Activated CD8-positive, alpha-beta memory T cell treated with anti-CD3 and anti-CD28 coated beads, Interleukin-2, amount 50 U/mL, for 1 hour (primary cell): ENCODE data around the gene RABL6.
"Not testable (repeated sequence)": the region's sequence is repeated elsewhere in the genome, so short reads cannot be mapped to it uniquely, and the experiment has no call there.

Experiments
- DNase-seq: peaks from one replicate; pipeline ENCODE4 v3.0.0-alpha.2; 2020; ENCODE audit errors: extremely low read depth

The RABL6 gene

DNA sequence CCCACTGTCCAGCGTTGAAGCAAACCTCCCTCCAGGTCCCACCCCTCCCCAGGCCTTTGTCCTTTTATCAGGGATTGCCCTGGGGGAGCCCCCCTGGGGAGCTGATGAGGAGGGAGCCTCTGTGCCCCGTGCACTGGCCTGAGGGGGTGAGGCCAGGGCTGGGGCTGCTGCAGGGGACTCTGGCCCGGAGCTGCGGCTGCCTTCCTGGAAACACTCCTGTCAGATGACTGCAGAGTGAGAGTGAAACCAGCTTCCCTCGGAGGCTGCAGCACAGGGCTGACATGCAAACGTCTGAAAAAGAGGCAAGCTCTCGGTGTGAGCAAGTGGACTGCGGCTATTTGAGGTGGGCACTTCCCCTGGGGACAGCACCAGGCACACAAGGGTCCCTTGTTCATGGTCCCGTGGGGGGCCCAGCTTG lies 74.0 kb downstream of the RABL6 start:
- DNase-seq = no peak

GRCh38 chr9:136882109-136882946 lies 74.6 kb downstream of the RABL6 start:
- peak; percentile 85 for DNase-seq

DNA sequence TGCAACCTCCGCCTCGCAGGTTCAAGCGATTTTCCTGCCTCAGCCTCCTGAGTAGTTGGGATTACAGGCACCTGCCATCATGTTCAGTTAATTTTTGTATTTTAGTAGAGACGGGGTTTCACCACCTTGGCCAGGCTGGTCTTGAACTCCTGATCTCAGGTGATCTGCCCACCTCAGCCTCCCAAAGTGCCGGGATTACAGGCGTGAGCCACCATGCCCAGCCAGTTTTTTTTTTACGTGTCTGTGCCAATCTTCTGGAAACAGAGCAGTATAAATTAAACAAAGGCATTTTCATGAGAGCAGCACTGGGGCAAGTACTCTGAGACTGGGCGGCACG lies 75.2 kb downstream of the RABL6 start:
- DNase-seq = not testable (repeated sequence)

DNA sequence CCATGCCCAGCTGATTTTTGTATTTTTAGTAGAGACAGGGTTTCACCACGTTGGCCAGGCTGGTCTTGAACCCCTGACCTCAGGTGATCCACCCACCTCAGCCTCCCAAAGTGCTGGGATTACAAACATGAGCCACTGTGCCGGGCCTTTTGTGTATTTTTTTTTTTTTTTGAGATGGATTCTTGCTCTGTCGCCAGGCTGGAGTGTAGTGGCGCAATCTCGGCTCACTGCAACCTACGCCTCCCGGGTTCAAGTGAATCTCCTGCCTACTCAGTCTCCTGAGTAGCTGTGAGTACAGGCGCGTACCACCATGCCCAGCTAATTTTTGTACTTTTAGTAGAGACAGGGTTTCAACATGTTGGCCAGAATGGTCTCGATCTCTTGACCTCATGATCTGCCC lies 75.9 kb downstream of the RABL6 start:
- DNase-seq = not testable (repeated sequence)

- DNase-seq = peak; percentile 91
Measured at GRCh38 chr9:136885950-136886578, 78.3 kb downstream of the RABL6 start, which contains the start of gene TRAF2. TSS of gene TRAF2 (plus strand) at chr9:136886516. CDS start at chr9:136898741, 12,225 bp downstream.

DNA sequence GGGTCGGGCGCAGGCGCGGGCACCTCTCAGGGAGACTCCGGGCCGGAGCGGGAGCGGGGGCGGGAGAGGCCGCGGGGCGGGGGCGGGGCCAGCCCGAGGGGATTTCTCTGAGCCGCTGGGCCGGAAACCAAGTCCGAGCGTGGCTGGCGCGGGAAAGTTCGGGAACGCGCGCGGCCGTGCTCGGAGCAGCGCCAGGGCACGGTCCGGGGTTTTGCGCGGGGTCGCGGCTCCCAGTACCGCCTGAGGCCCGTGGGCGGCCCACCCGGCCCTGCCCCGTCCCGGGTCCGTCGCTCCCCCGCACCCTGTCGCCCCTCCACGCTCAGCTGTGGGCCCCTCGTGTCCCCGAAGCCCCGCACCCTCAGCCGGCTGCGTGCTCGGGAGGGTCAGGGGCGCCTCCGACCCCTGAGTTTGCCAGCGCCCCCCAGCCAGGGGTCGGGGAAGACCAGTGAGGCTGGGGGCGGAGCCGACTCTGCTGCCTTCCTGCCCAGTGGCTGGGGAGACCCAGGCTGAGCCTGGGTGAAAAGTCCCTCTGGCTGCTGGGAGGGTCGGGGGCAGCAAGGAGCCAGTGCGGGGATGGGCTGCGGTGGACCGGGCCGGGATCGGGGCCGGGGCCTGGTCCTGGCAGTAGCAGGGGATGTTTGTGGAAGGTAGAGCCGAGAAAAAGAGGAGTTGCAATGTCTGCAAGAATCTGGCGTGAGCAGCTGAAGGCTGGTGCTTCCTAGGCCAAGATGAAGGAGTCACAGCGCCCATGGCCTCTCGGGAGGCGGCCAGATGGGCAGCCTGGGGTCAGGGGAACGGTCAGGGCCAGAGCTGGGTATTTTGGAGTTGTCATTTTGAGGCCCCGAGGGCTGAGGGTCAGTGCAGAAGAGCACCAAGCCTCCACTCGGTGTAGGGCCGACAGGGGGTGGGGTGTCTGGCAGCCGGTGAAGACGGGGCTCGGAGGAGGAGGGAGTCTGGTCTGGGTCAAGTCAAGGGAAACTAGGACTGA lies 79.2 kb downstream of the RABL6 start:
- no peak for DNase-seq

DNA sequence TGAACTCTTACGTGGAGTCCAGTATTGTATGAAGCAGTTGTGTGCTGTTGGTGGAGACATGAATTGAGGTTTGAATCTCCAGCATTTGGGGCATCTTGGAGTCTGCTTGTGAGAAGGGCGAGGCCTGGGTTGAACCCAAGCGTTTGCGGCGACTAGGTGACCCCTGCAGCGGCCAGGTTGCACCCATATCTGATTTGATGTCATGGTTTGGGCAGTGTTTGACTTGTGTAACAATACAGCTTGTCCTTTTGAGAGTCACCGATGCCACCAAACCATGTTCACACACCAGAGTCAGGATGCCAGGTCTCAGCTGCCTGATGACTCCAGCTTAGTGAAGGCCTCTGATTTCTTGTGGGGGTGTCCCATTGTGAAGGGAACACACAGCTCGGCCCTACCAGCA lies 80.7 kb downstream of the RABL6 start:
- no peak for DNase-seq

DNA sequence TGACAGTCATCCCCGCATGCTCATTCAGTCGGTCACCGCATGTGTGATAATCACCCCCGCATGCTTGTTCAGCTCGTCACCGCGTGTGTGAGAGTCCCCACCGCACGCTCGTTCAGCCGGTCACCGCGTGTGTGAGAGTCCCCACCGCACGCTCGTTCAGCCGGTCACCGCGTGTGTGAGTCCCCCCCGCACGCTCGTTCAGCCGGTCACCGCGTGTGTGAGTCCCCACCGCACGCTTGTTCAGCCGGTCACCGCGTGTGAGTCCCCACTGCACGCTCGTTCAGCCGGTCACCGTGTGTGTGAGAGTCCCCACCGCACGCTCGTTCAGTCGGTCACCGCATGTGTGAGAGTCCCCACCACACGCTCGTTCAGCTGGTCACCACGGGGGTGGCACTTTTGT lies 82.1 kb downstream of the RABL6 start:
- DNase-seq = no peak

DNA sequence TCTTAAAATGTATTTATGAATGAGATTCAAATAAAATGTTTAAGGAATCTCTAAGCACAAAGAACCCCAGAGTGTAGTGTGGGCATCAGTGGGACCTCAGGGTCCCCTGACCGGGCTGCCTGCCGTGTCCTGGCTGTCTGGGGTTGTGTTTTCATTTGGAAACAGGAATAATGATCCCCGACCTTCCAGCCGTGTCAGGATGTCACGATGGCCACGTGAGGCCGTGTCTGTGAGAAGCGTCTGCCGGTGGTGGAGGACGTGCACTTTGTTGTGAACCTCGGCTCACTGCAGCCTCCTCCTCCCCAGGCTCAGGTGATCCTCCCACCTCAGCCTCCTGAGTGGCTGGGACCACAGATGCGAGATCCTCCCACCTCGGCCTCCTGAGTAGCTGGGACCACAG lies 82.9 kb downstream of the RABL6 start:
- no peak for DNase-seq
